Measurements from ENCODE around the gene CFTR.

- TF ChIP-seq, protein P1, sequence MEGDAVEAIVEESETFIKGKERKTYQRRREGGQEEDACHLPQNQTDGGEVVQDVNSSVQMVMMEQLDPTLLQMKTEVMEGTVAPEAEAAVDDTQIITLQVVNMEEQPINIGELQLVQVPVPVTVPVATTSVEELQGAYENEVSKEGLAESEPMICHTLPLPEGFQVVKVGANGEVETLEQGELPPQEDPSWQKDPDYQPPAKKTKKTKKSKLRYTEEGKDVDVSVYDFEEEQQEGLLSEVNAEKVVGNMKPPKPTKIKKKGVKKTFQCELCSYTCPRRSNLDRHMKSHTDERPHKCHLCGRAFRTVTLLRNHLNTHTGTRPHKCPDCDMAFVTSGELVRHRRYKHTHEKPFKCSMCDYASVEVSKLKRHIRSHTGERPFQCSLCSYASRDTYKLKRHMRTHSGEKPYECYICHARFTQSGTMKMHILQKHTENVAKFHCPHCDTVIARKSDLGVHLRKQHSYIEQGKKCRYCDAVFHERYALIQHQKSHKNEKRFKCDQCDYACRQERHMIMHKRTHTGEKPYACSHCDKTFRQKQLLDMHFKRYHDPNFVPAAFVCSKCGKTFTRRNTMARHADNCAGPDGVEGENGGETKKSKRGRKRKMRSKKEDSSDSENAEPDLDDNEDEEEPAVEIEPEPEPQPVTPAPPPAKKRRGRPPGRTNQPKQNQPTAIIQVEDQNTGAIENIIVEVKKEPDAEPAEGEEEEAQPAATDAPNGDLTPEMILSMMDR (conservative IDR thresholded peaks at IDR 0.05; ENCODE audit: low read length), result no peak
- TF ChIP-seq EZH2phosphoT487 (IDR thresholded peaks at IDR 0.05; ENCODE audit: borderline replicate concordance), result no peak
These were observed 5.3 kb downstream of the CFTR start for GRCh38 chr7:117485118-117485620.
